NCI-H2227 (cell line): ENCODE results near the gene CALN1.
A peak's percentile ranks its signal among the peaks of the same experiment; 100 is the strongest.

Experiments used
- DNase-seq: peaks from one replicate; lab custom pipeline; 2025; ENCODE audit not compliant: unreplicated experiment; lab: John Stamatoyannopoulos, UW

Gene CALN1

GRCh38 chr7:71817916-71818315 lies 594.2 kb downstream of the CALN1 start:
- DNase-seq = no peak

DNA sequence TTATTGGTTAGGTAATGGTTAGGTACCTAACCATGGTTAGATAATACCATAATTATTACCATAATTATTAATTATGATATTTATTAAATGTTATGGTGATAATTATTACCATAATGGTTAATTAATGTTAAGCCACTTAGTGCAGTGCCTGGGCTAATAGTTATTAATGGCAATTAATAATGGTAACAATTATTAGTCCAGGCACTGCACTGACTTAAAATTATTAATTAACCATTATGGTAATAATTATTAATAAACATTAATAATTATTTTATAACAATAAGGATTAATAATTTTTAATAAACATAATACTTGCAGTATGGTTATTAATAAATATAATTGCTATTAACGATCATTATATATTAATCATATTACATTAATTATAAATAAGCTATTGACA lies 604.0 kb downstream of the CALN1 start:
- DNase-seq = no peak

GRCh38 chr7:71804256-71804655 lies 607.9 kb downstream of the CALN1 start:
- DNase-seq = no peak

- DNase-seq = no peak
Measured at GRCh38 chr7:71801976-71802375, 610.2 kb downstream of the CALN1 start.

DNA sequence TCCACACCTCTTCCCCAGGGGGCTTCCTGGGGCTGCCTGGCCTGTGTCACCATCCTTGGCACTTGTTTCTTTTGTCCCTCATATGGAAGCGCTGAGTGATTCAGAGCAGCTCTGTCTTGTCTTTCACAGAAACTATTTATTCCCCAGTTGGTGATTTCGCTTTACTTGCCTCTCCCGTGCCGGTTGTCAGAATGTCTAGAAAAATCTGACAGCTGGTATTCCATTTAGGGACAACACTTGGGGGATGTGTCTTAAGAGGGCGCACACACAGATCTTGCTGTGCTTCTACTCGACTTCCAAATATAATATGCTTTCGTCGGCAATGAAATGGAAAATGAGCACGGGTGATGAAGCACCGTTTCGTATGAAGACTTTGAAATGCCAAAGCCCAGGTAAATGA lies 611.8 kb downstream of the CALN1 start:
- no peak for DNase-seq

DNA sequence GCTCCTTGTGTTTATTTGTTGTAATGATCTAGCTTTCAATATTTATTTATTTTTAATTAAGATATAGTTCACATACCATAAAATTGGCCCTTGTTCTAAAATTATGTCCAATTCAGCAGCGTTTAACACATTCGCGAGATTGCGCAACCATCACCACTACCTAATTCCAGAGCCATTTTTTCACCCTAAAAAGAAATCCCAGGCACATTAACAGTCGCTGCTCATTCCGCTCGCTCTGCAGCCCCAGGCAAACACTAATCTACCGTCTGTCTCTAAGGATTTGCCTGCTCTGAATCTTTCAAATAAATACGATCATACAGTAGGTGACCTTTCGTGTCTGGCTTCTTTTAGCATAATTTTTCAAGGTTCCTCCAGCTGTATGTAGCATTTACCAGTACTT lies 616.7 kb downstream of the CALN1 start:
- DNase-seq = no peak

DNA sequence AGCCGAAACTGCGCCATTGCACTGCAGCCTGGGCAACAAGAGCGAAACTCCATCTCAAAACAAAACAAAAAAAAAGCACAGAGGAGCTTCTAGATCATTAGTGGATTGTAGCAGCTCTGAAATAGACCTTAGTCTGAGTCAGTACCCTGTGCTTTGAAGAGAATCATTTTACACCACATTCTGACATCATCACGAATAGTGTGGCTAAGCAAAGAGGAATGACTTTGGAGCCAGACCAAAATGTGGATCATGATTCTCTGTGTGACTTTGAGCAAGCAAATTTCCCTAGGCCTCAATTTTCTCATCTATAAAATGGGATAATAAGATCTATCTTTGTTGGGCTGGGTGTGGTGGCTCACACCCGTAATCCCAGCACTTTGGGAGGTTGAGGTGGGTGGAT lies 618.9 kb downstream of the CALN1 start:
- no peak for DNase-seq

GRCh38 chr7:71787513-71787912 lies 624.6 kb downstream of the CALN1 start:
- peak; percentile 11 for DNase-seq

GRCh38 chr7:71785216-71785615 lies 626.9 kb downstream of the CALN1 start:
- no peak for DNase-seq

DNA sequence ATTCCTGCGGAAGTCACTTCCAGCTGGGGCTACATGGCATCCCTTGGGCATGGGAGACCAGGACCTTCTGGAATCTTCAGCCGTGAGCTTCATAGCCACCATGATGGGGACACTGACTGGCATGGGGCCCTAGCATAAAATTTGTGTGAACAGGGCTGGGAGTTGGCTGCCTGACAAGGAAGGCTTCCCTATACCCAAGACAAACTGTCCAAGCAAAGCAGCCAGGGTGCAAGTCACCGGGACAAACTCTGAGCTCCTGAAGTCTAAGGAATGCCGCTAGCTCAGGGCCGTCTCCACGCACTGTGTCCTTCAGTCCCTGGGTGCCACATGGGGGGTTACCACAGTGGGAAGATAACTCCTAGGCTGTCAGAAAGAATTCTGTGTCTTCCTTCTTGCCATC lies 627.4 kb downstream of the CALN1 start:
- DNase-seq = no peak

- DNase-seq = no peak
Measured at GRCh38 chr7:71784180-71784579, 628.0 kb downstream of the CALN1 start.

GRCh38 chr7:71783779-71784178 lies 628.4 kb downstream of the CALN1 start:
- DNase-seq = no peak

DNA sequence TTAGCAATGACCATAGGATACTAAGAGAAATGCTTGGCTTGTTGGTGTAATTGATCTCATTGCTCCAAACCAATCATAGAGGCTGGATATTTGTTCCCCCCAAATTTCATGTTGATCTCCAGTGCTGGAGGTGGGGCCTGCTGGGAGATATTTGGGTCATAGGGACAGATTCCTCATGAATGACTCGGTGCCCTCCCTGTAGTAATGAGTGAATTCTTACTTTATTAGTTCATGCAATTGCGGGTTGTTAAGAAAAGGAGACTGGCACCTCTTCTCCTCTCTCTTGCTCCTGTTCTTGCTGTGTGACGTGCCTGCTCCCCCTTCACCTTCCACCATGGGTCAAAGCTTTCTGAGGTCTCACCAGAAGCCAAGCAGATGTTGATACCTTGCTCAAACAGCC lies 630.1 kb downstream of the CALN1 start:
- no peak for DNase-seq

- DNase-seq = no peak
Measured at GRCh38 chr7:71780282-71780681, 631.9 kb downstream of the CALN1 start.

DNA sequence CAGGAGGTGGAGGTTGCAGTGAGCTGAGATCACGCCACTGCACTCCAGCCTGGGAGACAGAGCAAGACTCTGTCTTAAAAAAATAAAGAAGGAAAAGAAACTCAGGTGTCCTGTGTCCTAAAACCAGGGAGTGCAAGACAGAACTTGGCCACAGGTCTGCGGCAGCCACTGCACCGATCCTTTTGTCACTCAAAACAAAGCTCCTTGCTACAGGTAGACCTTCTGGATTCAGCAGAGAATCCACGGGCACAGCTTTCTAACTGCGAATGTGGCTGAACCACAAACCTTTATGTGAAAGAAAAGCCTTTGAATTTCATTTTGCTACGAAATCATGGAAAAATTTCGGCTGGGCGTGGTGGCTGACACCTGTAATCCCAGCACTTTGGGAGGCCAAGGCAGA lies 634.9 kb downstream of the CALN1 start:
- no peak for DNase-seq

DNA sequence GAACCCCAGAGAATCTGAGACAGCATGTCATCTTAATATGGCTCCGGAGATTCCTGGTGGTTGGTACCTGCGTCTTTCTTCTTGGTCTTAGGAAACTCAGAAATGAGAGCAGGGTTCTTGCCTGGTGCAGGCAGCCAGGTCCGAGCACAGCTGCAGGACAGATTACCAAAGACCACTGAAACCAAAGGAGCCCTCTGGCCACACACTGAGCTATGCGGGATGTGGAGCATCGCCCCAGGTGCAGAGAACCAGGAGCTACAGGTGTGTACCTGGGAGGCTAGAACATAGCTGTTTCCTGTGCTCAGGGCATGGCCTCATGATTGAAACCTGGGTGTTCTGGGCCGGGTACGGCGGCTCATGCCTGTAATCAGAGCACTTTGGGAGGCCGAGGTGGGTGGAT lies 635.4 kb downstream of the CALN1 start:
- DNase-seq = no peak

- DNase-seq = no peak
Measured at GRCh38 chr7:71775648-71776047, 636.5 kb downstream of the CALN1 start.

DNA sequence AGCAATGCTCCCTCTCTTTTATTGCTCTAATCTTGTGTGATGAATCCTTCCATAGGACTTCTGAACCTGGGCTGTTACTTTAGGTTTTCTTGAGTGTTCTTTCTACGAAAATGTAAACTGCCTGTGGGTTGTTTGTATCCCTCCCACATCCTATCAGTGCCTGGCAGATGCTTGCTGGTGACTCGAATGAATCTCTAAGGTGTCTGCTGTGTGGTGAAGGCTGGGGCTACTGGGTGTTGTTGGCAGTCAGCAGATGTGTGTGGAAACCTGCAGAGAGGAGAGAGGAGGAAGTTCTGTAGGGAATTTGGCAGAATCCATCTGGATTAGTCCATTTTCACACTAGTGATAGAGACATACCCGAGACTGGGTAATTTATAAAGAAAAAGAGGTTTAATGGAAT lies 639.4 kb downstream of the CALN1 start:
- no peak for DNase-seq

- DNase-seq = no peak
Measured at GRCh38 chr7:71770269-71770907, 641.8 kb downstream of the CALN1 start.

- no peak for DNase-seq
Measured at GRCh38 chr7:71769326-71769725, 642.8 kb downstream of the CALN1 start.

DNA sequence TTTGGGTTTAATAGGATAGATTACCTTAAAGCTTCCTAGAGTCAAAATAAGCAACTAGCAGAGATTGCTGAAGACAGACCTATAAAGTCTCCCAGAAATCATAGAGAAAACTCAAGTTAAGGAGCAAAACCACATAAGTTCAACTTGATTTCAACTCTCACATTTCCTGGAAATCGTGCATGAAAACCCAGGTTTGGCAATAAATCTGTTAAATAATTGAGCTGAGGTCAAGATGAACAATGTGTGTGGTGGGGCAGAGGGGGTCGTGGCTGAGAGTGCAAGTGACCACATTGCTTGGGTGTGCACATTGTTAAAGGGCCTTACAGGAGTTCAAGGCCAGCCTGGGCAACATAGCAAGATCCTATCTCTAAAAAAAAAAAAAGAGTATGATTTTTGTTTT lies 643.7 kb downstream of the CALN1 start:
- DNase-seq = no peak

- DNase-seq = no peak
Measured at GRCh38 chr7:71766016-71766415, 646.1 kb downstream of the CALN1 start.

GRCh38 chr7:71761336-71761735 lies 650.8 kb downstream of the CALN1 start:
- no peak for DNase-seq

GRCh38 chr7:71754828-71755227 lies 657.3 kb downstream of the CALN1 start:
- no peak for DNase-seq
